ENCODE results near the gene RABL6. TPM values are rescaled to one million over a fixed set of nuclear protein-coding genes. Genes with fewer than 3 reads are reported as not detected.

RABL6 gene
- total RNA-seq, 2 experiments from 2014 or later: 46.4 to 48.5 TPM

- DNase-seq: no peak
- no peak for TF ChIP-seq CTCF (IDR thresholded peaks at IDR 0.05)
- ChIA-PET CTCF (no interaction called here), POLR2A (no interaction called here)
- H3K4me1 Mint-ChIP-seq (ENCODE audit: low read depth): peaks cover 13% of the 10 kb centered on the region
- H3K9me3 ChIP-seq (ENCODE audit: control insufficient read depth in 1 of 2, insufficient read depth in 1 of 2, low read length in 2 of 2): no peaks in the 10 kb centered on the region
- intact Hi-C loops (cut with DNase I, micrococcal nuclease): no loop called here
- H3K27ac ChIP-seq (ENCODE audit: low read depth in 1 of 2, low read length in 2 of 2): no peak overlapping the region
- no peak overlapping the region for H3K27ac Mint-ChIP-seq
- no peaks in the 10 kb centered on the region for H3K9me3 Mint-ChIP-seq
- no peak for ATAC-seq (ENCODE audit: poor library complexity)
- no peak overlapping the region for H3K4me3 Mint-ChIP-seq
- H3K4me3 ChIP-seq (ENCODE audit: low read length): no peak overlapping the region
- H3K4me1 ChIP-seq (ENCODE audit: insufficient read depth, low read length): peaks cover 22% of the 10 kb centered on the region
- peaks cover 12% of the 10 kb centered on the region for H3K36me3 Mint-ChIP-seq (ENCODE audit: low read depth)
- H3K27me3 ChIP-seq (ENCODE audit: control insufficient read depth in 1 of 2, insufficient read depth in 2 of 2, low read length in 2 of 2): peaks cover 0 to 7% of the 10 kb centered on the region in 2 experiments
- peaks cover 8% of the 10 kb centered on the region for H3K27me3 Mint-ChIP-seq
- peaks cover 14% of the 10 kb centered on the region for H3K36me3 ChIP-seq (ENCODE audit: insufficient read depth, low read length)
These were observed 30.8 kb downstream of the RABL6 start for GRCh38 chr9:136838314-136839228.

GRCh38 chr9:136839229-136840139 lies 31.7 kb downstream of the RABL6 start:
- no peak for DNase-seq
- no peaks in the 10 kb centered on the region for H3K9me3 Mint-ChIP-seq
- H3K4me1 ChIP-seq (ENCODE audit: insufficient read depth, low read length): peaks cover 30% of the 10 kb centered on the region
- H3K4me3 Mint-ChIP-seq: no peak overlapping the region
- ChIA-PET POLR2A (no interaction called here), CTCF (no interaction called here)
- H3K4me1 Mint-ChIP-seq (ENCODE audit: low read depth): peaks cover 15% of the 10 kb centered on the region
- H3K27ac Mint-ChIP-seq: no peak overlapping the region
- no peaks in the 10 kb centered on the region for H3K9me3 ChIP-seq (ENCODE audit: control insufficient read depth in 1 of 2, insufficient read depth in 1 of 2, low read length in 2 of 2)
- TF ChIP-seq CTCF (IDR thresholded peaks at IDR 0.05): no peak
- H3K36me3 ChIP-seq (ENCODE audit: insufficient read depth, low read length): peaks cover 14% of the 10 kb centered on the region
- no peak overlapping the region for H3K27ac ChIP-seq (ENCODE audit: low read depth in 1 of 2, low read length in 2 of 2)
- intact Hi-C loops (cut with DNase I, micrococcal nuclease): loop anchor here (2.0 to 10.0 kb wide), 2 partner anchors 31 to 105 kb away; partner anchors contain the start of genes C8G (in 1 of the 2) and FBXW5 (in 1 of the 2)
- peaks cover 11% of the 10 kb centered on the region for H3K27me3 Mint-ChIP-seq
- H3K4me3 ChIP-seq (ENCODE audit: low read length): no peak overlapping the region
- no peak for ATAC-seq (ENCODE audit: poor library complexity)
- peaks cover 5% of the 10 kb centered on the region for H3K36me3 Mint-ChIP-seq (ENCODE audit: low read depth)
- peaks cover 0 to 8% of the 10 kb centered on the region in 2 experiments for H3K27me3 ChIP-seq (ENCODE audit: control insufficient read depth in 1 of 2, insufficient read depth in 2 of 2, low read length in 2 of 2)

DNA sequence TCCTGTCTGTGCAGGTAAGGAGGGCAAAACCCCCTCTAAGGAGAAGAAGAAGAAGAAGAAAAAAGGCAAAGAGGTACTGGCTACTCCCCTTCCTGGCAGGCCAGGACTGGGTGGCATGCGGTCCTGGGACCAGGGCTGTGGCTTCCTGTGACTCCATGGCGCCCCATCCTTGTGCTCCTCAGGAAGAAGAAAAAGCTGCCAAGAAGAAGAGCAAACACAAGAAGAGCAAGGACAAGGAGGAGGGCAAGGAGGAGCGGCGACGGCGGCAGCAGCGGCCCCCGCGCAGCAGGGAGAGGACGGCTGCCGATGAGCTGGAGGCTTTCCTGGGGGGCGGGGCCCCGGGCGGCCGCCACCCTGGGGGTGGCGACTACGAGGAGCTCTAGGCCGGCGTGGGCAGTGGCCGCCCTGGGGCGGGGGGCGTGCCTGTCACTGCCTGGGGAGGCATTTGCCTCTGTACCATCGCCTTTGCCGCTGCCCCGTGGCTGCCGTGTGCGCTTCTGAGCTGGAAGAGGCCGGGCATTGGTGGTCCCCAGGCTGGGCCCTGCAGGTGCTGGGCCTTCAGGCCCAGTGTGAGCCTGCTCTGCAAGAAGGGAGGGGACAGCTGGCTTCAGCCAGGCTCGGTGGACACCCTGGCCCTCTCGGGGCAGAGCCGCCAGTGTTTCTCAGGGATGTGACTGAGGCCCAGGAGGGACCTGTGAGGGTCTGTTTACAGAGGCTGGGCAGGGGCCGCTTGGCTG lies 32.6 kb downstream of the RABL6 start:
- H3K9me3 ChIP-seq (ENCODE audit: control insufficient read depth in 1 of 2, insufficient read depth in 1 of 2, low read length in 2 of 2): no peaks in the 10 kb centered on the region
- intact Hi-C loops (cut with DNase I, micrococcal nuclease): loop anchor here (2.0 to 10.0 kb wide), 2 partner anchors 32 to 104 kb away; partner anchors contain the start of genes C8G (in 1 of the 2) and FBXW5 (in 1 of the 2)
- peaks cover 5 to 11% of the 10 kb centered on the region in 2 experiments for H3K27me3 ChIP-seq (ENCODE audit: control insufficient read depth in 1 of 2, insufficient read depth in 2 of 2, low read length in 2 of 2)
- TF ChIP-seq CTCF (IDR thresholded peaks at IDR 0.05): no peak
- POLR2A ChIA-PET: no interaction called here
- peaks cover 15% of the 10 kb centered on the region for H3K27me3 Mint-ChIP-seq
- ATAC-seq (ENCODE audit: poor library complexity) (no peak), DNase-seq (no peak)
- H3K4me3 ChIP-seq (ENCODE audit: low read length): no peak overlapping the region
- H3K4me3 Mint-ChIP-seq: no peak overlapping the region
- peaks cover 34% of the 10 kb centered on the region for H3K4me1 ChIP-seq (ENCODE audit: insufficient read depth, low read length)
- no peak overlapping the region for H3K27ac ChIP-seq (ENCODE audit: low read depth in 1 of 2, low read length in 2 of 2)
- peaks cover 5% of the 10 kb centered on the region for H3K36me3 Mint-ChIP-seq (ENCODE audit: low read depth)
- H3K27ac Mint-ChIP-seq: no peak overlapping the region
- CTCF ChIA-PET: no interaction called here
- H3K4me1 Mint-ChIP-seq (ENCODE audit: low read depth): peaks cover 15% of the 10 kb centered on the region
- H3K36me3 ChIP-seq (ENCODE audit: insufficient read depth, low read length): peaks cover 14% of the 10 kb centered on the region
- no peaks in the 10 kb centered on the region for H3K9me3 Mint-ChIP-seq

Measured in CD4-positive, alpha-beta T cell (primary cell).